NCI-H2081 treated with DMSO at 0.1 percent for 48 hours (cell line): ENCODE data around the gene CEL.
"Not testable (repeated sequence)": the region's sequence is repeated elsewhere in the genome, so short reads cannot be mapped to it uniquely, and the experiment has no call there.

Source experiments
- DNase-seq: peaks from one replicate; lab custom pipeline; 2025; lab: John Stamatoyannopoulos, UW

The CEL gene

DNA sequence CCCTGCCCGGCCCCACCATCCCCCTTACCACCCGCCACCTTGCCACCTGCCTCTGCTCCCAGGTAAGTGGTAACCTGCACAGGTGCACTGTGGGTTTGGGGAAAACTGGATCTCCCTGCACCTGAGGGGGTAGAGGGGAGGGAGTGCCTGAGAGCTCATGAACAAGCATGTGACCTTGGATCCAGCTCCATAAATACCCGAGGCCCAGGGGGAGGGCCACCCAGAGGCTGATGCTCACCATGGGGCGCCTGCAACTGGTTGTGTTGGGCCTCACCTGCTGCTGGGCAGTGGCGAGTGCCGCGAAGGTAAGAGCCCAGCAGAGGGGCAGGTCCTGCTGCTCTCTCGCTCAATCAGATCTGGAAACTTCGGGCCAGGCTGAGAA is at the start of gene CEL:
CEL (plus strand) TSS at position 218 of the 382 bp plus-strand sequence; CDS start at position 240, 22 bp downstream.
- not testable (repeated sequence) for DNase-seq

DNA sequence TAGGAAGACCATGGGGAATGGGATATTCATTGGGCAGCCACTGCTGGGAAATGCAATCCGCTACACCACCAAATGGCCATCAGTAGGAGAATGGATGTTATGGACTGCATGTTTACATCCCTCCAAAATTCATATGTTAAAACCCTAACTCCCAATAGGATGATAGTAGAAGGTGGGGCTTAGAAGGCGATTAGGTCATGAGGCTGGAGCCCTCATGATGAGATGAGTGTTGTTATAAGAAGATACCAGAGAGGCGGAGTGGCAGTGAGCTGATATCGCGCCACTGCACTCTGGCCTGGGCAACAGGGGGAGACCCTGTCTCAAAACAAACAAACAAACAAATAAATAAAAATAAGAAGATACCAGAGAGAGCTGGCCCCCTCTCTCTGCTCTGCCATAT is 47.1 kb upstream of the CEL start:
- no peak for DNase-seq

DNA sequence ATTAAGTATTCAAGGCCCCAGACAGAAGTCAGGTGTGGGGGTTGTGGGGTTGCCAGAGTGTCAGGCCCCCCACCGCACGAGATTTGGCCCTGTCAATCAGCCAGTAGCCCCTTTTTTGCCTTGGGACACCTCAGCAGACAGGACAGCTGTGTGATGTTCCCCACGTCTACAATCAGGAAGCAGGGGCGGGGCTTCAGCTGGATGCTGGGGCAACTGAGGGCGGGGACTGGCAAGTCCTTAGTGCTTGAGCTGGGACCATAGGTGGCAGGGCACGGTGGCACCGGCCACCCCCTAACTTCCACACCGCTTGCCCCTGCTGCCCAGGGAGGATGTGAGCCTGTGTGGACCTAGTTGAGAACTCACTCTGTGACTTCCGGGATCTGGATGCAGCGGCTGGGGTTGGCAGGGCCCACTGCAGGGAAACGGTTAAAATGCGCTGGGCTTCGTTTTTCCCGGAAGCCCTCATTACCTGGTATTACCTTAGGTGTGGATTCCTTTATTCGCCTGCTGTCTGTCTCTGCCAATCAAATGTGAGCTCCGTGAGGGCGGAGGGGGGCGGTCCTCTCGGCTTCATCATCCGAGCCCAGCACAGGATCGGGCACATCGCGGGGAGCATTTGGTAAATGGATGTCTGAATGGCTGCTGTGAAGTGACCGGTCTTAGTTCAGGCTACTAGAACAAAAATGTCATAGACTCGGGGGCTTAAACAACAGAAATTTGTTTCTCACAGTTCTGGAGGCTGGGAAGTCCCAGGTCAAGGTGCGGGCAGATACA is 38.5 kb upstream of the CEL start:
- DNase-seq, result no peak

DNA sequence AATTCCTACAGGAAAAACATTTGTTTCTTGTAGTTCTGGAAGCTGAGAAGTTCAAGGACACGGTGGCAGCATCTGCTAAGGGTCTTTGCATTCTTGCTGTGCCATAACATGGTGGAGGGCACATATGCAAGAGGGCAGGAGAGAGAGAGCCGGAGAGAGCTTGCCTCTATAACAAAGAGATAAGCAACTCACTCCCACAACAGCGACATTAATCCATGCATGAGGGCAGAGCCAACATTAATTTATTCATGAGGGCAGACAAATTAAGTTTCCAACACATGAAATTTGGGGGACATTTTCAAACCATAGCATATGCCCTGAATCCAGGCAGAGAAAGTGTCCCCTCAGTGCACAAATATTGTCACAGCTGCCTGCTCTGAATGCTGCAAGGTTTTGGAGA is 35.4 kb upstream of the CEL start:
- no peak for DNase-seq

DNA sequence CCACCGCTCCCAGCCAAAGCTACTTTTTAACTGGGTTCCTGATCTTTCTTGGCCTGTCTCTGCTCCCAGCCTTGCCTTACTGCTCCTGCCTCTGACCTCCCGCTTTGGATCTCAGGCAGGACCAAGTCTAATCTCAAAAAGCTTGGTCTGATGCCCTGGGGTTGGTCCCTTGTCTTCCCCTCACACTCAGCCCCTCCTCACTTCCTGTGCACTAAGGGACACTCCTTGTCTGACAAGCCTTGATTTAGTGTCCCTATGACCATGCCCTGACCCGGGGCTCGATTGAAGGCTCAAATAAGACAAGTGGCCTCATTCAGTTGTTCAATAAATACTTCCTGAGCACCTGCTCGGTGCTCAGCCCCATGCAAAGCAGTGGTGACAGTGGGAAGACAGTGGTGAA is 34.6 kb upstream of the CEL start:
- DNase-seq, result no peak

DNA sequence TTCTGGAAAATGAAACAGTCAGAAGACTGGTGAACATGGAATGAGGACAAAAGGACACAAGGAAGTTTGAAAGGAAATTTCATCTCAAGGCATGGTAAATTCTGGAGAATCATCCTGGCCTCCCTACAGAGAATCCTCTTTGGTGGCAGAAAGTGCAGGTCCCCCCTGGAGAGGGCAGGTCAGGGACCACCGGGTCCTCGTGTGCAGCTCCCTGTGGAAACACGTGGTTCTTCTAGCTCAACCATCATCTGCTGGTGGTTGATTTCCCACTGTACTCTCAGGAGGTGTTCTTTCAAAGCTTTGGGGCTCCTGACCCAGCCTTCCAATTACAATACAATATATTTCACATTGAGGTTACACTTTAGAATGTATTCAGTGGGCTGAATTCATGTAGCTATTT is 33.6 kb upstream of the CEL start:
- DNase-seq, result no peak

DNA sequence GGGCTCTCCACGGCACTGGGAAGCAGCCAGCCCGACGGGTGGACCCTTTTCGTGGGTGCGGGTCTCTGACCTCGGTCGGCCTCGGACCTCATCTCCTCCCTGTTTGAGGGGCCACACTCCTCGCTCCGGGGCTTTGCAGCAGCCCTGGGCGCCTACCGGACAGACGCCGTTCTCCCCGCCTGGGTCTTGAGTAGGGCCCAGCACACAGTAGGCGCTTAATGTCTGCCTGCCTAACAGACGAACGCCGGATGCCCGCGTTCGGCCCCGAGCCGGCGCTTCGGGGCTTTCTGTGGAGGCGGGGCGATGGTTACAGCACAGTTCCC is 31.8 kb upstream of the CEL start:
- no peak for DNase-seq

DNA sequence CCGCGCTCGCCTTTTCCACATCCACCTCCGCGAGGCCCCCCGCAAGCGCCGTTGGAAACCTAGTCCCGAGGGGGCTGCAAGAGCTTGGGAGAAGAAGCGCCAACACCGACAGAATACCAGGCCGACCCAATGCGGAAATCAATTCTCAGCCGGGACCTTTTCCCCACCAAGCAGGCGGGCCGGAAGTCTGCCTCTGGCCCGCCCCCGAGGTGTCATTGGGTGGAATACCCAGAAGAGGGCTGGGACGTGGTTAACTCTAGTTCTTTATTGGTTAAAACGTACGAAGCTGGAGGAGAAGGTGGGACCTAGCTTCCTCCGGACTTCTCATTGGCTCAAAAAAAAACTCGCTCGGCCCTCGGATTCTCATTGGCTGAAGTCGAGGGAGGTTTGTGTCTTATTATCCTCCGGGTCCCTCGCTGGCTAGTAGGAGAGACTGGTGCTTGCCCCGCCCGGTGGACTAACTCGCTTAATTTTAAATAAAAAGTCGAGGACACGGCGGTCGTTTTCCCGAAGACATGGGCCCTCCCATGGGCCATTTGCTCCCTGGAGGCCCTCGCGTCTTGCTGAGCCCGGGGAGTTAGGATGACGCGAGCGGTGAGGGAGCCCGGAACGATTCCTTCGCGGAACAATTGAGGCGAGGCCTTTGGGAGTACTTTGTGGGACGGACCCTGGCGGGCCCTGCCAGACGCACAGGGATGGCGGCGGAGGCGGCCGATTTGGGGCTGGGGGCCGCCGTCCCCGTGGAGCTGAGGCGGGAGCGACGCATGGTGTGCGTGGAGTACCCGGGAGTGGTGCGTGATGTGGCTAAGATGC is 31.3 kb upstream of the CEL start, which contains the start of gene GTF3C5:
GTF3C5 (plus strand) TSS at position 681 of the 813 bp plus-strand sequence; CDS start at position 696, 15 bp downstream.
- peak; percentile 98 for DNase-seq

DNA sequence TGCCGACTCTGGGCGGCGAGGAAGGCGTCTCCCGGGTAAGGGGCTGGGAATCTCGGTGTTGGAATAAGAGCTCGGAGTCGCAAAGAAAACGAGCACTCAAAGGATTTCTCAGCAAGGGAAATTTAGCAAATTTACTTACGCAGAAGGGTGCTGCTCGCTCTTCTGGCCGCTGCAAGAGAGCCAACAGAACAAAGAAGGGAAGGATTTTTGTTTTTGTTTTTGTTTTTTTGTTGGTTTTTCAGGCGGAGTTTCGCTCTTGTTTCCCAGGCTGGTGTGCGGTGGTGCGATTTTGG is 30.7 kb upstream of the CEL start:
- DNase-seq, result no peak

DNA sequence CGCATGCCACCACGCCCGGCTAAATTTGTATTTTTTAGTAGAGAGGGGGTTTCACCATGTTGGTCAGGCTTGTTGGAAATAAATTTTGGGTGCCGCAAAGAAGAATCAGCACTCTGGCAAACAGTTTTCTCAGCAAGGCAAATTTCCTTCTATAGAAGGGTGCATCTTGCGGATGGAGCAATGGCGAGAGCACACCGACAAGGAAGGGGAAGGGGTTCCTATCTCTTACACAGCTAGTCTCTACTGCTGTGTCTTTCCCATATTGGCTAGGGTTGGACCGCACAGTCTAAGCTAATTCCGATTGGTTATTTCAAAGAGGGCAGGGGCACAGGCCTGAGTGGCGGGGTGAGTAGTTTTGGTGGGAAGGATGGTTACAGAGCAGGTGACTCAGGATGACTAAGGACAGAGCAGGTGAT is 30.3 kb upstream of the CEL start:
- no peak for DNase-seq

DNA sequence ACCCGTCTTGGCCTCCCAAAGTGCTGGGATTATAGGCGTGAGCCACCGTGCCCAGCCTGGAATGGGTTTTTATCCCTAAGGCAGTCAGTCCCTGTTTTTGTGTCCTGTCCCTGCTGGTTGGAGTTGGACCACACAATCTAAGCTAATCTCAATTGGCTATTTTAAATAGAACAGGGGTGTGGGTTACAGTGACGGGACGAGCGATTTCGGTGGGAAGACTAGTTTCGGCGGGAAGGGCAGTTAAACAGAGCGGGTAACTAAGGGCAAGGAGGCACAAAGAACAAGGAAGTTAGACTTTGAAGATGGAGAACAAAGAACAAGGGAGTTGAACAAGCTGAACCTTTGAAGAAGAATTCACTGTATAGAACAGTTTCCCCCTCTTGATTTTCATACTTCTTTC is 29.6 kb upstream of the CEL start:
- no peak for DNase-seq

DNA sequence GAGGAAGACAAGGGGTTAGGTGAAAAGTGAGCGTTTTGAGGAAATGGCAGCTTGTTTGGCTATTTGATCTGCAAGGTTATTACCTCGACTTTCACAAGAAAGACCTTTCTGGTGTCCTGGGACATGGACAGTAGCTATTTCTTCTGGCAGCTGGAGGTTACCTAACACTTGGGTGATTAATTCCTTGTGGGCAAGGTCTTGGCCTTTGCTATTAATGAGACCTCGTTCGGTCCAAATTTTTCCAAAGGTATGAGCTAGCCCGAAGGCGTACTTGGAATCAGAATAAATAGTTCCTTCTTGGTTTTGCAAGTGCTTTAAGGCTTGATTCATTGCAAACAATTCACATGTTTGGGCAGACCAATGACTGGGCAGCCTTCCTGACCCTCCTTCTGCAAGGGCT is 26.1 kb upstream of the CEL start:
- DNase-seq, result no peak

DNA sequence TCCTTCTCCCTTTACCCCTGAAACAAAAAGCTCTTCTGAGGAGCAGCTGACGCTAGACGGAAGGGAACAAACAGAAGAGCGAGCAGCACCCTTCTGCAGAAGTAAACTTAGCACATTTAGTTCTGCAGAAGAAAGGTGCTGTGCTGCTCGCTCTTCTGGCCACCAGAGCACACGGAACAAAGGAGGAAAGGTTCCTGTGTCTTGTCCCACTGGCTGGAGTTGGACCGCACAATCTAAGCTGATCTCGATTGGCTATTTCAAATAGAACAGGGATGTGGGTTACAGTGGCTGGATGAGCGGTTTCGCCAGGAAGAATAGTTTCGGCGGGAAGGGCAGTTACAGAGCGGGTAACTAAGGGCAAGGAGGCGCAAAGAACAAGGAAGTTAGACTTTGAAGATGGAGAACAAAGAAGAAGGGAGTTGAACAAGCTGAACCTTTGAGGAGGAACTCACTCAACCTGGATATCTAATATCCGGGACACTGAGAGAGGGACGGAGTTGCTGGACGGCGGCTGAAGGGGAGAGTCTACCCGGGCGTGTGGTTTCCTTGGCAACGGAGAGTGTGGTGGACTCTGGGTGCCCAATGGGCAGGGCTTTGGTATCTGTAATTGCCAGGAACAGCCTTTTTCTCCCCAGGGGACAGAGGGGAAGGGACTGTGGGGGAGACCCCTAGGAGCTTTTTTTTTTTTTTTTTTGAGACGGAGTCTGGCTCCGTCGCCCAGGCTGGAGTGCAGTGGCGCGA is 23.8 kb upstream of the CEL start:
- no peak for DNase-seq

DNA sequence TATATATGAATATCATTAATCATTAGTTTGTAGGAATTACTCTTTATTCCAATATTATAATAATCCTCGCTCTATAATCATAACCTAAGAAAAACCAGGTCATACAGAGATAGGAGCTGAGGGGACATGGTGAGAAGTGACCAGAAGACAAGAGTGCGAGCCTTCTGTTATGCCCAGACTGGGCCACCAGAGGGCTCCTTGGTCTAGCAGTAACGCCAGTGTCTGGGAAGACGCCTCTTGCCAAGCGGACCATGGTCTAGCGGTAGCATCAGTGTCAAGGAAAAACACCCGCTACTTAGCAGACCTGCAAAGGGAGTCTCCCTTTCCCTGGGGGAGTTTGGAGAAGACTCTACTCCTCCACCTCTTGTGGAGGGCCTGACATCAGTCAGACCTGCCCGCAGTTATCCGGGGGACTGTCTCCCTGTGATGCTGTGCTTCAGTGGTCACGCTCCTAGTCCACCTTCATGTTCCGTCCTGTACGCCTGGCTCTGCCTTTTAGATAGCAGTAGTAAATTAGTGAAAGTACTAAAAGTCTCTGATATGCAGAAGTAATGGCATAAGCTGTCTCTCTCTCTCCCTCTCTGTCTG is 20.8 kb upstream of the CEL start:
- not testable (repeated sequence) for DNase-seq

DNA sequence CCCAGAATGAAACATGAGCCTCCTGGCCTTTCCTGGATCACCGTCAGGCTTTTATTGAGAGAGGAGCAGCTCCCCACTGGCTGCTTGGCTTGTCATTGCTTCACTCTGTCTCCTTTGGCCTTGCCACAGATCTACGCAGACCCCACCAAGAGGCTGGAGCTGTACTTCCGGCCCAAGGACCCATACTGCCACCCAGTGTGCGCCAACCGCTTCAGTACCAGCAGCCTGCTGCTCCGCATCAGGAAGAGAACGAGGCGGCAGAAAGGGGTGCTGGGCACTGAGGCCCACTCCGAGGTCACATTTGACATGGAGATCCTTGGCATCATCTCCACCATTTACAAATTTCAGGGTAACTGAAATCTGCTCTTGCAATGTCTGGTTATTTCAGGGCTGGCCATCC is 19.8 kb upstream of the CEL start:
- DNase-seq, result no peak

DNA sequence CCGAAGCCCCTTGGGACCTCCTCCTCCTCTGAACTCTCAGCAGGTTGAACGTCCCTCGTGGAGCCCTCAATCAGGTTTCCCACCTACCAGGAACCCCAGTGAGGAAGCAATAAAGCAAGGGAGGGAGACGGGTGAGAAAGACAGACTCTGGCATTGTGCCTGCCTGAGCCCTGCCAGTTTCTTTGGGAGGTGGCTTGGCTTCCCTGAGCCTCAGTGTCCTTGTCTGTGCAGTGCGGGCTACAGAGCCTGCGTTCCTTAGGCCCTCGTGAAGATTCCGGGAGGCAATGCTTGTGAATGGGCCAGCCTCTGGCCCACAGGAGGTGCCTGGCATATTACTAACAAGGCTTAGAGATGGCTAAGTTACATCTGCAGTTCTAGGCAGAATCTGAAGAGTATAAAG is 19.1 kb upstream of the CEL start:
- no peak for DNase-seq

DNA sequence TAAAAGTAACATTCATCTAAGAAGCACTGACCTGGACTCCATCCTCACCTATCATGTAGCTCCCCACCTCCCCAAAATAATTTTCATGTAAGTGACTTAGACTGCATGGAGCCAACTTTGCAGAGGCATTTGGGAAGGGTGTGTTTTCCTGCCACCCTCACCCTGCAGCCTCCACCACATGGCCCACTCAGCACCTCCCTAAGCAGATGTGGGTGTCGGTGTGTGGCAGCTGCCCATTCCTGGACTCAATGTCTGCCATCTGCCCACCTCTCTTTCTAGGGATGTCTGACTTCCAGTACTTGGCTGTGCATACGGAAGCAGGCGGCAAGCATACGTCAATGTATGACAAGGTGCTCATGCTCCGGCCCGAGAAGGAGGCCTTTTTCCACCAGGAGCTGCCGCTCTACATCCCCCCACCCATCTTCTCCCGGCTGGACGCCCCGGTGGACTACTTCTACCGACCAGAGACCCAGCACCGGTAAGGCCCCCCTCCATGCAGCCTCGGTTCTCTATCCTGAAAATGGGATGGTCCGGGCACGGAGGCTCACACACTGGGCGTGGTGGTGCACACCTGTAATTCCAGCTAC is 18.2 kb upstream of the CEL start:
- no peak for DNase-seq

DNA sequence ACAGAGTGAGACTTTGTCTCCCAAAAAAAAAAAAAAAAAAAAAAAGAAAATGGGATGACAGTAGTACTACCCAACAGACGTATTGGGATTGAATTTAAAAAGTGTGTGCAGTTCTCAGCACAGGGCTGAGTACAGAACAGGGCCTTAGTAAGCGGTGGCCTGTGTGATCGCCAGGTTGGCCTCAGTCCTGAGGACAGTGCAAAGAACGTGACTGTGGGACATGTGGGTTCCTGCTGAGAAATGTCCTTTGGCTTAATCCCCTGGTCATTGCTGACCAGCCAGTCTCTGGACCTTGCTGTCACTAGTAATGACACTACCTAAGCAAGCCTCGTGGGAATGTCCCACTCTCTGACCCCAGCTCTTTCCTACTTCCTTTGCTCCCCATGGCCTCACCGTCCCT is 17.7 kb upstream of the CEL start:
- DNase-seq, result no peak

DNA sequence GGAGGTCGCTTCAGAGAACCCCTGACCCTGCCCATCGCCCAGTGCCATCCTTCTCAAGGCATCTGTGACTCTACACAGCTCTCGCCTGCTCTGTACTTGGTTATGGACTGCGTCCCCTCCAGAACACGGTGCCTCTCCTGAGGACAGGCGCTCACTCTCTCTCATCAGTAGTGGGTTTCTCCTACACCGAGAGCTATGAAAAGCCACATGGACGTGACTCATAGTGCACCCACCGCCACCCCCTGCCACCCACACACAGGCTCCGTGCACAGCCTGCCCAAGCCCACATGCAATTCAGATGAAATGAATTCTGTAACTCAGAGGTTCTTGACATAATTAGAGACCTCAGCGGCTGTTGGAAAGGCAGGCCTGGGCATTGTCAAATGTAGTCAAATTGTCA is 17.1 kb upstream of the CEL start:
- DNase-seq, result no peak

DNA sequence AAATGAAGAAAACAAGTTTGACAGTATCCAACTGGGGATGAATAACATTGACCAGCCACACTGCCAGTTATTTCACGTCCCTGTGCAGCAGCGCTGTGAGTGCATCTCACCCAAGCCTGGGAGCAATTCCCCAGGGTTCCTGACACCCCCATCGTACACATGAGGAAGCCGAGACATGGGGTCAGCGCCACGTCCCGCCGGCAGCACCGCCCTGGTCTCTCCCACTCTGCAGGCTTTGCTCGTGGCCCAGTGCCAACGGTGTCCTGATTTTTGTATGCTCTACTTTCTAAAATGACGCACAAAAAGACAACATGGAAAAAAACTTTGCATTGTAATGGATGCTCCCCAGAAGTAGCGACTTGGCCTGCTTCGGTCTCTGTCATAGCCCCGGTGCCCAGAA is 16.6 kb upstream of the CEL start:
- DNase-seq, result no peak

DNA sequence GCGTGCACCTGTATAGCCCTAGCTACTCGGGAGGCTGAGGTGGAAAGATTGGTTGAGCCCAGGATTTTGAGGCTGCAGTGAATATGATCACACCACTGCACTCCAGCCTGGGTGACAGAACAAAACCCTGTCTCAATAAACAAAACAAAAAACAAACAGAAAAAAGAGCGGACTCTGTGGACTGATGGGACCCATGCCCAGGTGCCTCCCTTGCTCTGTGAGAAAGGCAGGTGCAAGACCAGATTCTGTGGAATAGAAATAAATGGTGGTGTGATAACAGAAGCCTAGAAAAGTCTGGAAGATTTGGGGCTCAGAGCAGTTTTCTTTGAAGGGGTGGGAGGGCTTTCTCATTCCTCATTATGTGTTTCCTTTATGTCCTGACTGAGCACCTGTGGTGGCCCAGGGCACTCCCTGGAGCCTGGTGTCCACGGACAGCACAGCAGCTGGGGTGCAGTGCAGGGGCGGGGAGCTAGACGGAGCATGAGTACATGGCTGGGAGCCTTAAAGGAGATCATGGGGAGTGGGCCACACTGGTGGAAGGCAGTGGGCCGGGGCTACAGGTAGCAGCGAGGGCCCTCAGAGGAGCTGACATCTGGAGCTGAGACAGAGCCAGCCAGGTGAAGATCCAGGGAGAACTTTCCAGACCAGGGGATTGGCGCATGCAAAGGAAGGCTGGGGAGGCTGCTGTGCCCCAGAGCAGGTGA is 15.4 kb upstream of the CEL start:
- no peak for DNase-seq

DNA sequence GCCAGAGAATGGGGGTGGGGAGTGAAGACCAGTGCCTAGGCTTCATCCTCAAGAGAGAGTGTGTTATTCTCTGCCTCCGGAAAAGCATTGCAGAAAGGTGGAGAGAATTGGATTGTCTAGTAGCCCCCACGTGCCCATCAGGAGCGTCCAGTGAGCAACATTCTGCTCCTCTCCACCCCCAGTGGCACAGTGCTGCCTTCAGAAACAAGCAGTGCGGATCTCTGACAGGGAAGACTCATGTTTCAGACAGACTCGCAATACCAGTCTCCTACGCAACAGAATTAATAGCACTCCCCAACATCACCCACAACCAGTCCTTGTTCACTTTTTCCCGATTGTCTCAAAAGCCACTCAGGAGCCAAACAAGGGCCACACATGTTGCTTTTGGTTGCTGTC is 14.9 kb upstream of the CEL start:
- no peak for DNase-seq
